Esophagus squamous epithelium (tissue), 4 donors: ENCODE measurements around the gene SERPINH1.

Source experiments
- CTCF ChIP-seq, 6 experiments: fragments of 450-650 bp in 4 of 6; fragments of 200-600 bp in 2 of 6; sonication (generic) in 2 of 6; IDR thresholded peaks; one replicate each; pipeline ENCODE4 v1.5.1; 2016 to 2019; ENCODE audit warnings: antibody characterized with exemption in 6 of 6, mild to moderate bottlenecking in 4 of 6, moderate library complexity in 4 of 6
- POLR2A ChIP-seq, 4 donors: fragments of 450-650 bp; IDR thresholded peaks; one replicate each; pipeline ENCODE4 v1.6.1; 2017; ENCODE audit warnings: antibody characterized with exemption in 4 of 4, mild to moderate bottlenecking in 4 of 4, moderate library complexity in 3 of 4

GRCh38 chr11:75522286-75523044 is 39.6 kb upstream of the SERPINH1 start:
- TF ChIP-seq CTCF (IDR thresholded peaks at IDR 0.05) (no peak), POLR2A (IDR thresholded peaks at IDR 0.05) (no peak)
